ENCODE results near the gene GJA5. TPM values are rescaled to one million over a fixed set of nuclear protein-coding genes. Genes with fewer than 3 reads are reported as not detected.

GJA5 gene
- total and polyA plus RNA-seq, 2 donors (not counting 3 experiments of a cell fraction or from before 2014, with no cell fraction given), result 0.55 to 5.9 TPM

GRCh38 chr1:147721716-147722115 is 38.7 kb downstream of the GJA5 start:
- POLR2A ChIA-PET, result no interaction called here
- no peak for TF ChIP-seq MYC (IDR thresholded peaks at IDR 0.05; ENCODE audit: low read depth, low read length)
- no peak for TF ChIP-seq MAX (IDR thresholded peaks at IDR 0.05; ENCODE audit: insufficient read depth, insufficient read length)
- TF ChIP-seq POLR2A (IDR thresholded peaks at IDR 0.05; ENCODE audit: low read depth, low read length), result no peak
- no peak for TF ChIP-seq POLR2AphosphoS5 (IDR thresholded peaks at IDR 0.05; ENCODE audit: insufficient read depth, low read depth, low read length)
- no peak for TF ChIP-seq CTCF (IDR thresholded peaks at IDR 0.05; ENCODE audit: extremely low read depth in 1 of 2, insufficient read depth in 1 of 2, low read depth in 1 of 2, low read length in 2 of 2)
- no peak for TF ChIP-seq JUN (IDR thresholded peaks at IDR 0.05; ENCODE audit: borderline replicate concordance, insufficient read depth, insufficient read length, low read depth)
- TF ChIP-seq EZH2 (IDR thresholded peaks at IDR 0.05; ENCODE audit: borderline replicate concordance, low read depth, low read length, severe bottlenecking), result no peak
- no peak for TF ChIP-seq FOS (IDR thresholded peaks at IDR 0.05; ENCODE audit: borderline replicate concordance, insufficient read depth, low read length)
- no peak for TF ChIP-seq GATA2 (IDR thresholded peaks at IDR 0.05; ENCODE audit: insufficient read depth, insufficient read length, low read depth, low read length)
- no peak overlapping the region for H3K4me2 ChIP-seq (ENCODE audit: insufficient read depth, low read length)
- peaks cover 2 to 10% of the 10 kb centered on the region in 2 experiments for H3K27me3 ChIP-seq (ENCODE audit: control insufficient read depth in 2 of 2, insufficient read depth in 2 of 2, low read length in 2 of 2)
- H3K27ac ChIP-seq (ENCODE audit: insufficient read depth, low read depth, low read length), result no peak overlapping the region
- no peaks in the 10 kb centered on the region for H3K4me1 ChIP-seq (ENCODE audit: control insufficient read depth, extremely low read depth, insufficient read depth, low read length)
- FAIRE-seq (no peak), DNase-seq (ENCODE audit: low read depth, low spot score) (no peak)
- no peak overlapping the region for H3K4me3 ChIP-seq (replicated peaks in 1 of 3; ENCODE audit: insufficient read depth in 1 of 3, low read depth in 1 of 3, low read length in 3 of 3)
- dilution Hi-C loops (cut with MboI; ENCODE audit: extremely low pct_ligation_motif_present, low sequenced_read_pairs) (no loop called here), intact Hi-C loops (cut with micrococcal nuclease) (no loop called here)
- no peaks in the 10 kb centered on the region for H3K9me3 ChIP-seq (replicated peaks; ENCODE audit: control insufficient read depth, insufficient read depth, low read length)
- no peak overlapping the region for H3K9ac ChIP-seq (replicated peaks; ENCODE audit: extremely low read depth, insufficient read depth, low read length)
- CTCF ChIA-PET, result interaction anchor here (8.4 kb wide), 1 partner anchor 169 kb away, joined by 273 read pairs; no protein-coding TSS in a partner anchor
- H3K9me1 ChIP-seq (replicated peaks; ENCODE audit: control insufficient read depth, extremely low read depth, insufficient read depth, low read length), result no peaks in the 10 kb centered on the region
- no peak overlapping the region for H2AFZ ChIP-seq (ENCODE audit: low read depth, low read length)
- H3K79me2 ChIP-seq (ENCODE audit: control insufficient read depth, insufficient read depth, low read length), result no peaks in the 10 kb centered on the region
- H3K36me3 ChIP-seq (ENCODE audit: control insufficient read depth in 2 of 2, extremely low read depth in 1 of 2, insufficient read depth in 2 of 2, low read length in 2 of 2), result no peaks in the 10 kb centered on the region
- no TSS peak for BruUV-seq (replicated peaks)
- H4K20me1 ChIP-seq (replicated peaks; ENCODE audit: control insufficient read depth, extremely low read depth, insufficient read depth, low read length), result no peaks in the 10 kb centered on the region
